ENCODE data around the gene TSSK1B.
"Not testable (repeated sequence)": the region's sequence is repeated elsewhere in the genome, so short reads cannot be mapped to it uniquely, and the experiment has no call there.

Gene TSSK1B

DNA sequence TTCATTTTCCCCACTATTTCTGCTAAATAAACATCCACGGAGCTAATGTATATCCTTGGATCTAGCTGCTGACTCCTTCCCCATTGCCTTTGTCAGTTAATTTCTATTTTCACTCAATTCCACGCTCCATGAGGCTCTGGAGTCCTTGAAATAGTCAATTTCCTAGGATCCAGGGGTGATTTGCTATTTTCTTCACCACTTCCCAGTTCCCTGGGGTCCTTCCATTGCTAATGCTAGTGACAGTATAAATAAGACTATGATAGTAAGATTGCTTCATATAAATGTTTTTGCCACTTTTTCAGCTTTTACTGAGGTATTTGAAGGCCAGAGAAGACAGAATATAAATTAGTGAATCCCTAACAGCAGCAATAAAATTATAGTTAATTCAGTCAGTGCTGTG is 13.1 kb downstream of the TSSK1B start:
- FAIRE-seq (no peak), DNase-seq (ENCODE audit: insufficient read length, low spot score) (no peak)
- TF ChIP-seq POLR2AphosphoS5 (IDR thresholded peaks at IDR 0.05; ENCODE audit: low read depth, low read length) (no peak), PAX5 (IDR thresholded peaks at IDR 0.05; ENCODE audit: insufficient read depth, low read length, severe bottlenecking) (no peak), POLR2A (IDR thresholded peaks at IDR 0.05; ENCODE audit: low read depth, low read length) (no peak), SPI1 (IDR thresholded peaks at IDR 0.05; ENCODE audit: low read depth, low read length) (no peak), POU2F2 (IDR thresholded peaks at IDR 0.05; ENCODE audit: low read depth, low read length) (no peak), TAF1 (IDR thresholded peaks at IDR 0.05; ENCODE audit: low read depth, low read length) (no peak)

DNA sequence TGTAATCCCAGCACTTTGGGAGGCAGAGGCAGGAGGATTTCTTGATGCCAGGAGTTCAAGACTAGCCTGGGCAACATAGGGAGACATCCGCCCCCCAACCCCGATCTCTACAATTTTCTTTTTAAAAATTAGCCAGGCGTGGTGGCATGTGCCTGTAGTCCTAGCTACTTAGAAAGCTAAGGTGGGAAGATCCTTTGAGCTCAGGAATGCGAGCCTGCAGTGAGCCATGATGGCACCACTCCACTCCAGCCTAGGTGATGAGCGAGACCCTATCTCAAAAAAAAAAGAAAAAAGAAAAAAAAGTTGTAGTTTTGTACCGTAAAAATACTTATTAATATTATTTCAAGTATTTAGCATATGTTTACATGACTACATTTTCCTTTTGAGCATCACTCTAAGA is 29.3 kb downstream of the TSSK1B start:
- DNase-seq (ENCODE audit: insufficient read length, low spot score) (no peak), FAIRE-seq (no peak)
- no peak for TF ChIP-seq POLR2A (IDR thresholded peaks at IDR 0.05; ENCODE audit: low read depth, low read length)

DNA sequence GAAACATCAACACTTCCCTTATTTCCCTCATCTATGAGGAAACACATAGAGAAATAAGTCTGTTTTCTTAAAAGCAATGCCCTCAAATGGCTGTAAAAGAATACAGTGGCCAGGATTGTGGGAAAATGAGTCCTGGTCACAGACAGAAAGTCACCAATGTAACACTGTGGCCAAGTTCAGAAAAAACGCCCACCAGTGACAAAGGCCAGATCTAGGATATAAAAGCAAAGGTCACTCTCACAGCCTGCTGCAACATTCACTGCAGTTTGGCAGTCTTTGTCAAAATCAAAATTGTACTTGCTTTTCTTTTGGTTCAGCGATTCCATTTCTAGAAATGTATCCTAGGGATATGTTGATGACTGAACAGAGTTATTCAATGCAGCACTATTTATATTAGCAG is 30.5 kb downstream of the TSSK1B start:
- FAIRE-seq (no peak), DNase-seq (ENCODE audit: insufficient read length, low spot score) (no peak)
- TF ChIP-seq TAF1 (IDR thresholded peaks at IDR 0.05; ENCODE audit: low read depth, low read length) (no peak), POLR2AphosphoS5 (IDR thresholded peaks at IDR 0.05; ENCODE audit: low read depth, low read length) (no peak), SPI1 (IDR thresholded peaks at IDR 0.05; ENCODE audit: low read depth, low read length) (no peak), PAX5 (IDR thresholded peaks at IDR 0.05; ENCODE audit: insufficient read depth, low read length, severe bottlenecking) (no peak), POU2F2 (IDR thresholded peaks at IDR 0.05; ENCODE audit: low read depth, low read length) (no peak), POLR2A (IDR thresholded peaks at IDR 0.05; ENCODE audit: low read depth, low read length) (no peak)

DNA sequence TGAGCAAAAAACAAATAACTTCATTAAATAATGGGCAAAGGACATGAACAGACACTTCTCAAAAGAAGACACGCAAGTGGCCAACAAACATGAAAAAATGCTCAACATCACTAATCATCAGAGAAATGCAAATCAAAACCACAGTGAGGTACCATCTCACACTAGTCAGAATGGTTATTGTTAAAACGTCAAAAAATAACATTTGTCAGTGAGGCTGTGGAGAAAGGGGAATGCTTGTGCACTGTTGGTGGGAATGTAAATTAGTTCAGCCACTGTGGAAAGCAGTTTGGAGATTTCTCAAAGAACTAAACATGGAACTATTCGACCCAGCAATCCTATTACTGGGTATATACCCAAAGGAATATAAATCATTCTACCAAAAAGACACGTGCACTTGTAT is 36.8 kb downstream of the TSSK1B start:
- DNase-seq (ENCODE audit: insufficient read length, low spot score); FAIRE-seq: not testable (repeated sequence)

DNA sequence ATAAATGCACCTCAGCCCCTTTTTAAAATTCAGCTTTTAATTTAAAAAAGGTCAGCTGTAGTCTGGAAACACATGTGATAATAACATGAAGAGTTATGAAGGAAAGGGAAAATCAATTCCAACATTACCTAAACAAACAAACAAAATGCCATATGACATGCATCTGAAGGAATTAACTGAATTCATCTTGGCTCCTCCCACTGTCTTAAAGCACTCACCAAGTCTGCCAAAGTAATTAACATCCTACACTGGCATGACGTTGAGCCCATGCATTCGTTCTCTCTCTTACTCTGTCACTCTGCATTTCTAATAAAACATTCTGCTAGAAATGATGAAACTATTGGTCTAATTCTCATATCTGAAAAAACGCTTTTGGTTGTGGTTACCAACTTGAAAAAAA is 37.7 kb downstream of the TSSK1B start:
- no peak for FAIRE-seq
- DNase-seq (ENCODE audit: insufficient read length, low spot score): no peak
- no peak for TF ChIP-seq POU2F2 (IDR thresholded peaks at IDR 0.05; ENCODE audit: low read depth, low read length)
- TF ChIP-seq PAX5 (IDR thresholded peaks at IDR 0.05; ENCODE audit: insufficient read depth, low read length, severe bottlenecking): no peak

DNA sequence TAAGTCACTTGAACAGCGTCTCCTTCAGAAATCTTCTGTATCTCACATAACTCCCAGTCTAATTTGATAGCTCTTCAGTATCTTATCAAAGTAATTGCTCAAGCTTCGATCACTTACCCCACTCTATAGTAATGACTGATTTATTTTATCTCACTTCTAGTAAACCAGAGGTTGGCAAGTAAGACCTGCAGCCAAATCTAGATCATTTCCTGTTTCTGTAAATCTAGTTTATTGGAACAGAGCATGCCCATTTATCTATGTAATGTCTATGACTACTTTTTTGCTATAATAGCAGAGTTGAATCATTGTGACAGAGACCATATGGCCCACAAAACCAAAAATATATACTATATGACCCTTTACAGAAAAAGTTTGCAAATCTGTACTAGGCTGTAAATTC is 40.1 kb downstream of the TSSK1B start:
- TF ChIP-seq POLR2AphosphoS5 (IDR thresholded peaks at IDR 0.05; ENCODE audit: low read depth, low read length) (no peak), PAX5 (IDR thresholded peaks at IDR 0.05; ENCODE audit: insufficient read depth, low read length, severe bottlenecking) (no peak), TAF1 (IDR thresholded peaks at IDR 0.05; ENCODE audit: low read depth, low read length) (no peak), POLR2A (IDR thresholded peaks at IDR 0.05; ENCODE audit: low read depth, low read length) (no peak), SPI1 (IDR thresholded peaks at IDR 0.05; ENCODE audit: low read depth, low read length) (no peak), POU2F2 (IDR thresholded peaks at IDR 0.05; ENCODE audit: low read depth, low read length) (no peak)
- no peak for DNase-seq (ENCODE audit: insufficient read length, low spot score)
- FAIRE-seq: no peak

DNA sequence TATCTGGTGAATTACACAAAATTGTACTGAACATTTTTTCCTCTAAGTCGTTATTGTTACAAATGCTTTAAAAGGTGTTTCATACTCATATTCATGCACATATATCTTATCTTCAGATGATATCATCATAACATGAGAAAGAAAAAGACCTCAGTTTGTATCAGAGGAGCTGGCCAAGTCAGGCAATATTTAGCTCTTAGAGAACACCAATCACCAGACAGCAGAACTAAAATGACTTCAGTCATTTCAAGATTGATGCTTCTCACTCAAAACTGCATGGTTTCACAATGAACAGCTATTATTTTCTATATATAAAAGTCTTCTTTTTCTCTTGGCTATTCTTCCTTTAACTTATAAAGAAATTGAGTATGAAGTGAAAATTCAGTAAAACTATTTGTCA is 44.6 kb downstream of the TSSK1B start:
- DNase-seq (ENCODE audit: insufficient read length, low spot score) (no peak), FAIRE-seq (no peak)
- TF ChIP-seq PAX5 (IDR thresholded peaks at IDR 0.05; ENCODE audit: insufficient read depth, low read length, severe bottlenecking) (no peak), TAF1 (IDR thresholded peaks at IDR 0.05; ENCODE audit: low read depth, low read length) (no peak), SPI1 (IDR thresholded peaks at IDR 0.05; ENCODE audit: low read depth, low read length) (no peak), POLR2AphosphoS5 (IDR thresholded peaks at IDR 0.05; ENCODE audit: low read depth, low read length) (no peak)

DNA sequence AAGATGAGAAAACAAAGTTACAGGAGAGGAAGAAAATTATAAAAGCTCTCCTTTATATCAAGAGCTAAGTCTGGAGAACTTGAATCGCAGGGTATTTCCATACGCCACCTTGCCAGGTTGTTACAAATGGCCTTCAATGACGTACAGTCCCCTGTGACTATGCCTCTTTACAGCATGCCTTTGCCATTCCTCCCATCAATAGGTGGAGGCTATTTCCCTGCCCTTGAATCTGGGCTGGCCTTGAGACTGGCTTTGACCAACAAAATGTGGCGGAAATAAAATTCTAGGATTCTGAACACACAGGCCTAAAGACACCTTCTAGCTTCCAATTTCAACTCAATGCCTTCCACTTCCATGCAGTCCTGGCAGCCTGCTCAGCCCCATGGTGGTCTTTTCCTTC is 45.7 kb downstream of the TSSK1B start:
- FAIRE-seq (no peak), DNase-seq (ENCODE audit: insufficient read length, low spot score) (no peak)
- TF ChIP-seq PAX5 (IDR thresholded peaks at IDR 0.05; ENCODE audit: insufficient read depth, low read length, severe bottlenecking): no peak
- TF ChIP-seq POU2F2 (IDR thresholded peaks at IDR 0.05; ENCODE audit: low read depth, low read length): no peak
- no peak for TF ChIP-seq TAF1 (IDR thresholded peaks at IDR 0.05; ENCODE audit: low read depth, low read length)
- no peak for TF ChIP-seq POLR2A (IDR thresholded peaks at IDR 0.05; ENCODE audit: low read depth, low read length)
- TF ChIP-seq SPI1 (IDR thresholded peaks at IDR 0.05; ENCODE audit: low read depth, low read length): no peak
- TF ChIP-seq POLR2AphosphoS5 (IDR thresholded peaks at IDR 0.05; ENCODE audit: low read depth, low read length): no peak

DNA sequence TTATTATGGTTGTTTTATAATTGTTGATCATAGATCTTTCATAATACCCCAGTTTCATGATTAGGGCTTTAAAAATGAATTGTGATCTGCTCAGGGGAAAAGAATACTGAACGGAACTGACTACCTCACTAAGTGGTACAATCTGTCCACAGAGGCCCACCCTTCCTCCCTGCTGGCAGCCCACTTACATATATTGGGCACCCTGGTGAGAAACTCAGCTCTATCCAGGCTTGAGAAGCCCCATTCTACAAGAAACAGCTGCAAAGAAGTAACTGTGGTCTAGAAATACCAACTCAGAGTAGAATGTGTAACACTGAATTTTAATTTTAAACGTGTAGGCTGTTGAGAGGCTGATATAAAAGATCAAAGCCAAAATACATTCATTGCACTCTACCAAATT is 46.9 kb downstream of the TSSK1B start:
- TF ChIP-seq PAX5 (IDR thresholded peaks at IDR 0.05; ENCODE audit: insufficient read depth, low read length, severe bottlenecking) (no peak), POLR2A (IDR thresholded peaks at IDR 0.05; ENCODE audit: low read depth, low read length) (no peak), POLR2AphosphoS5 (IDR thresholded peaks at IDR 0.05; ENCODE audit: low read depth, low read length) (no peak), SPI1 (IDR thresholded peaks at IDR 0.05; ENCODE audit: low read depth, low read length) (no peak), TAF1 (IDR thresholded peaks at IDR 0.05; ENCODE audit: low read depth, low read length) (no peak)
- FAIRE-seq (no peak), DNase-seq (ENCODE audit: insufficient read length, low spot score) (no peak)

DNA sequence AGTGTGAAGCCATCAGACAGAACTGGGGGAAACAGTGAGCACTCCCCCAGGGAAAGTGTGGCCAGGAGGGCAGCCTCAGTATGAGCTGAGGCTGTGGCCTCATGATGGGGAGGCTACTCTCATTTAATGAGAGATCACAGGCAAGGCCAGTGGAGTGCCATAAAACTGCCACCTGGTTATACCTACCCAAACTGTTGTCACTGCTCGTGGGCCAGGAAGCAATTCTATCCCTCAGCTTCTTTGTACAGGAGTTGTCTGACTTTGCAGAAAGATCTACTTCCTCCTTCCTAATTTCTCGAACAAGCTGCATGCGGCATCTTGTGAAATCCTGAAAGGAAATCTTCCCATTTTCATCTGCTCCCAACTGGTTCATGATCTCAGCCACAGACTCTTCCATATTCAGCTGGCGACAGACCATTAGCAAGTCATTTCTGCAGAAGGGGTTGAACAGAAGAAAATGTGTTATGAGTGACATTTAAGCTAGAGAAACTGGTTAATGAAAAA is 50.0 kb downstream of the TSSK1B start:
- FAIRE-seq: no peak
- no peak for DNase-seq (ENCODE audit: insufficient read length, low spot score)
- no peak for TF ChIP-seq SPI1 (IDR thresholded peaks at IDR 0.05; ENCODE audit: low read depth, low read length)
- no peak for TF ChIP-seq POLR2AphosphoS5 (IDR thresholded peaks at IDR 0.05; ENCODE audit: low read depth, low read length)
- no peak for TF ChIP-seq PAX5 (IDR thresholded peaks at IDR 0.05; ENCODE audit: insufficient read depth, low read length, severe bottlenecking)
- TF ChIP-seq POLR2A (IDR thresholded peaks at IDR 0.05; ENCODE audit: low read depth, low read length): no peak
- no peak for TF ChIP-seq TAF1 (IDR thresholded peaks at IDR 0.05; ENCODE audit: low read depth, low read length)
- no peak for TF ChIP-seq POU2F2 (IDR thresholded peaks at IDR 0.05; ENCODE audit: low read depth, low read length)

DNA sequence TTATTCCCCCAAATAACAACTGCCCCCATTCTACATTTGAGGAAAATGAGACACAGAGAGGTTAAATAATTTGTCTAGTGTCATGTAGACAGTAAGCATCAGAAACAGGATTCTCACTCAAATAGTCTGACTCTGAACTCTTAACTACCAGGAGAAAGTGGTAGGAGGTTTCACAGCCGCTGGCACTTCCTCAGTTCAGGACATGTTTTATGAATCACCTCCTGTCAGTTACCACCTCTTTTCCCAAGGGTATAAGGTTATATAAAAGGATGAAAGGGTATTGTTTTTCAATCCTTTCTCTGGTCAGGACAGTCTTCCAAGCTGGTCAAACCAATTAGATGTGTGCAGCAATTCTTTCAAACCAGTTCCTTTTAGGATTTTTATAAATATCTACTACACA is 52.1 kb downstream of the TSSK1B start:
- FAIRE-seq: no peak
- TF ChIP-seq TAF1 (IDR thresholded peaks at IDR 0.05; ENCODE audit: low read depth, low read length) (no peak), SPI1 (IDR thresholded peaks at IDR 0.05; ENCODE audit: low read depth, low read length) (no peak), POLR2A (IDR thresholded peaks at IDR 0.05; ENCODE audit: low read depth, low read length) (no peak), PAX5 (IDR thresholded peaks at IDR 0.05; ENCODE audit: insufficient read depth, low read length, severe bottlenecking) (no peak), POLR2AphosphoS5 (IDR thresholded peaks at IDR 0.05; ENCODE audit: low read depth, low read length) (no peak), POU2F2 (IDR thresholded peaks at IDR 0.05; ENCODE audit: low read depth, low read length) (no peak)
- no peak for DNase-seq (ENCODE audit: insufficient read length, low spot score)
